GM12874 (cell line): ENCODE measurements around the gene PLEKHG7.

Experiments
- CTCF ChIP-seq: IDR thresholded peaks from 2 replicates; pipeline ENCODE4 v1.5.1; 2011; ENCODE audit warnings: low read depth, mild to moderate bottlenecking, control low read depth, low read length, moderate library complexity; ENCODE audit not compliant: insufficient read depth

The PLEKHG7 gene

GRCh38 chr12:92668739-92669138, 34.0 kb upstream of the PLEKHG7 start:
- TF ChIP-seq CTCF = no peak

GRCh38 chr12:92673756-92674155, 29.0 kb upstream of the PLEKHG7 start:
- TF ChIP-seq CTCF = no peak

- no peak for TF ChIP-seq CTCF
Observed at GRCh38 chr12:92674500-92674899, 28.3 kb upstream of the PLEKHG7 start.

- no peak for TF ChIP-seq CTCF
Observed at GRCh38 chr12:92675092-92675865, 27.5 kb upstream of the PLEKHG7 start.

GRCh38 chr12:92676710-92677109, 26.1 kb upstream of the PLEKHG7 start:
- TF ChIP-seq CTCF = no peak

GRCh38 chr12:92690601-92691000, 12.2 kb upstream of the PLEKHG7 start:
- no peak for TF ChIP-seq CTCF

- no peak for TF ChIP-seq CTCF
Observed at GRCh38 chr12:92695056-92695455, 7.7 kb upstream of the PLEKHG7 start.
